GM12892 (cell line): Measurements from ENCODE around the gene EFS.

Experiments used
- POLR2A ChIP-seq: IDR thresholded peaks from 2 replicates; pipeline ENCODE4 v1.6.1; 2011; ENCODE audit warnings: low read depth, low read length, control low read depth
- POLR2AphosphoS5 ChIP-seq: IDR thresholded peaks from 2 replicates; pipeline ENCODE4 v1.6.1; 2011; ENCODE audit warnings: low read depth, low read length, control low read depth
- TAF1 ChIP-seq: IDR thresholded peaks from 2 replicates; pipeline ENCODE4 v1.6.1; 2011; ENCODE audit warnings: low read depth, mild to moderate bottlenecking, control low read depth, low read length, borderline replicate concordance

DNA sequence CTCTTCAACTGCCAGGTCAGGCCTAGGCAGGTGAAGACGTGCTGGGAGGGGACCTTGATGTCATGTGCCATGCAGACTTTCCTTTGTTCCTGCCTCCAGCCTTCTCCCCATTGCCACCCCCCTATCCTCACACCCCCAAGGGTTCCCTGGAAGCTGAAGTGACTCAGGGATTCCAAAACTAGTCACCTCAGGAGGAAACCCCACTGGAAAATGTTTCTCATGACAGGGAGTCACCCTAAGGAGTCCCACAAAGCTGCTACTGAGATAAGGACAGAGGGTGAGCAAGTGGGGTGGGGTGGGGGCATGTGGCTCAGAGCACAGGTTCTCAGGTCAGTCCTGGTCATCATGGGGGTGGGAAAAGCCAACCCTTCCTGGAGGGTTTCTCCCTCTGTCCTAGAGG lies 5.2 kb upstream of the EFS start:
- TF ChIP-seq POLR2A (no peak), TAF1 (no peak), POLR2AphosphoS5 (no peak)
